ENCODE results near the gene ABLIM2.

Gene ABLIM2

GRCh38 chr4:8122746-8123145 lies 35.9 kb downstream of the ABLIM2 start:
- no peak for TF ChIP-seq CTCF (IDR thresholded peaks at IDR 0.05; ENCODE audit: control insufficient read depth, extremely low read depth, insufficient read depth)
- H3K4me3 ChIP-seq (ENCODE audit: low read depth, low read length) = no peak overlapping the region

GRCh38 chr4:8121292-8122015 lies 37.2 kb downstream of the ABLIM2 start:
- TF ChIP-seq CTCF (IDR thresholded peaks at IDR 0.05; ENCODE audit: control insufficient read depth, extremely low read depth, insufficient read depth) = no peak
- no peak for DNase-seq (ENCODE audit: low read depth)
- no peak overlapping the region for H3K4me3 ChIP-seq (ENCODE audit: low read depth, low read length)

More at GRCh38 chr4:8122746-8123145, 35.9 kb downstream of the ABLIM2 start:
- DNase-seq (ENCODE audit: low read depth) = no peak

- DNase-seq (ENCODE audit: low read depth) = no peak
- no peak overlapping the region for H3K4me3 ChIP-seq (ENCODE audit: low read depth, low read length)
- TF ChIP-seq CTCF (IDR thresholded peaks at IDR 0.05; ENCODE audit: control insufficient read depth, extremely low read depth, insufficient read depth) = no peak
Observed at GRCh38 chr4:8120501-8120900, 38.1 kb downstream of the ABLIM2 start.

GRCh38 chr4:8119877-8120276 lies 38.7 kb downstream of the ABLIM2 start:
- DNase-seq (ENCODE audit: low read depth) = no peak
- no peak for TF ChIP-seq CTCF (IDR thresholded peaks at IDR 0.05; ENCODE audit: control insufficient read depth, extremely low read depth, insufficient read depth)
- no peak overlapping the region for H3K4me3 ChIP-seq (ENCODE audit: low read depth, low read length)

- TF ChIP-seq CTCF (IDR thresholded peaks at IDR 0.05; ENCODE audit: control insufficient read depth, extremely low read depth, insufficient read depth) = no peak
- DNase-seq (ENCODE audit: low read depth) = no peak
- H3K4me3 ChIP-seq (ENCODE audit: low read depth, low read length) = no peak overlapping the region
Observed at GRCh38 chr4:8118531-8118930, 40.1 kb downstream of the ABLIM2 start.

GRCh38 chr4:8118035-8118434 lies 40.6 kb downstream of the ABLIM2 start:
- no peak for TF ChIP-seq CTCF (IDR thresholded peaks at IDR 0.05; ENCODE audit: control insufficient read depth, extremely low read depth, insufficient read depth)
- DNase-seq (ENCODE audit: low read depth) = no peak
- H3K4me3 ChIP-seq (ENCODE audit: low read depth, low read length) = no peak overlapping the region

GRCh38 chr4:8117278-8117682 lies 41.3 kb downstream of the ABLIM2 start:
- TF ChIP-seq CTCF (IDR thresholded peaks at IDR 0.05; ENCODE audit: control insufficient read depth, extremely low read depth, insufficient read depth) = no peak
- H3K4me3 ChIP-seq (ENCODE audit: low read depth, low read length) = no peak overlapping the region
- DNase-seq (ENCODE audit: low read depth) = peak; percentile 21
